NCI-H82 treated with DMSO at 0.1 percent for 48 hours (cell line): ENCODE results near the gene CMTM4.
"Not testable (repeated sequence)": the region's sequence is repeated elsewhere in the genome, so short reads cannot be mapped to it uniquely, and the experiment has no call there.

Source experiments
- DNase-seq: peaks from one replicate; lab custom pipeline; 2025; ENCODE audit not compliant: unreplicated experiment; lab: John Stamatoyannopoulos, UW

The CMTM4 gene

GRCh38 chr16:66649167-66649566 is 47.4 kb downstream of the CMTM4 start:
- no peak for DNase-seq

GRCh38 chr16:66647866-66648265 is 48.7 kb downstream of the CMTM4 start:
- no peak for DNase-seq

GRCh38 chr16:66641387-66641786 is 55.2 kb downstream of the CMTM4 start:
- DNase-seq = no peak

GRCh38 chr16:66640724-66641314 is 55.7 kb downstream of the CMTM4 start:
- no peak for DNase-seq

GRCh38 chr16:66639091-66639885 is 57.3 kb downstream of the CMTM4 start:
- no peak for DNase-seq

- DNase-seq = no peak
Measured at GRCh38 chr16:66637806-66638205, 58.7 kb downstream of the CMTM4 start.

- DNase-seq = no peak
Measured at GRCh38 chr16:66636199-66636598, 60.3 kb downstream of the CMTM4 start.

- no peak for DNase-seq
Measured at GRCh38 chr16:66635406-66635805, 61.1 kb downstream of the CMTM4 start.

GRCh38 chr16:66634527-66635196 is 61.9 kb downstream of the CMTM4 start:
- no peak for DNase-seq

GRCh38 chr16:66631558-66631957 is 65.0 kb downstream of the CMTM4 start:
- DNase-seq = not testable (repeated sequence)

GRCh38 chr16:66630561-66631260 is 65.8 kb downstream of the CMTM4 start:
- not testable (repeated sequence) for DNase-seq

GRCh38 chr16:66629856-66630255 is 66.7 kb downstream of the CMTM4 start:
- DNase-seq = no peak

- DNase-seq = not testable (repeated sequence)
Measured at GRCh38 chr16:66627611-66628378, 68.7 kb downstream of the CMTM4 start.

- no peak for DNase-seq
Measured at GRCh38 chr16:66623755-66624154, 72.8 kb downstream of the CMTM4 start.

- DNase-seq = no peak
Measured at GRCh38 chr16:66622863-66623262, 73.7 kb downstream of the CMTM4 start.

- no peak for DNase-seq
Measured at GRCh38 chr16:66621973-66622372, 74.6 kb downstream of the CMTM4 start.

GRCh38 chr16:66620429-66620795 is 76.1 kb downstream of the CMTM4 start:
- DNase-seq = no peak

GRCh38 chr16:66619534-66620428 is 76.8 kb downstream of the CMTM4 start:
- no peak for DNase-seq

- no peak for DNase-seq
Measured at GRCh38 chr16:66618588-66619375, 77.8 kb downstream of the CMTM4 start.
